Neural progenitor cell (in vitro differentiated cells): Measurements from ENCODE around the gene PXDN. TPM values are rescaled to one million over a fixed set of nuclear protein-coding genes. Genes with fewer than 3 reads are reported as not detected.

Experiments used
- DNase-seq: peaks from one replicate; pipeline ENCODE4 v3.0.0-alpha.2; 2016; ENCODE audit warnings: low spot score
- H2AFZ ChIP-seq: fragments of 200-600 bp; sonication (generic); replicated peaks from 2 replicates; pipeline ENCODE4 v1.6.1; 2016; ENCODE audit warnings: antibody characterized with exemption
- H3F3A ChIP-seq: fragments of 200-600 bp; sonication (generic); 2 replicates; pipeline ENCODE4 v1.6.1; 2016; ENCODE audit warnings: antibody characterized with exemption, low read depth
- H3K27ac ChIP-seq: fragments of 200-600 bp; sonication (generic); 2 replicates; pipeline ENCODE4 v1.5.1; 2016; ENCODE audit warnings: mild to moderate bottlenecking
- H3K27me3 ChIP-seq: fragments of 200-600 bp; sonication (generic); 2 replicates; pipeline ENCODE4 v1.6.1; 2016; ENCODE audit warnings: mild to moderate bottlenecking, moderate library complexity
- H3K36me3 ChIP-seq: fragments of 200-600 bp; sonication (generic); 2 replicates; pipeline ENCODE4 v1.5.1; 2016
- H3K4me1 ChIP-seq: fragments of 200-600 bp; sonication (generic); 2 replicates; pipeline ENCODE4 v1.6.1; 2016; ENCODE audit warnings: mixed run types
- H3K4me2 ChIP-seq: fragments of 200-600 bp; sonication (generic); 2 replicates; pipeline ENCODE4 v1.6.1; 2016
- H3K4me3 ChIP-seq: fragments of 200-600 bp; sonication (generic); 2 replicates; pipeline ENCODE4 v1.5.1; 2016
- H3K79me2 ChIP-seq: fragments of 200-600 bp; sonication (generic); 2 replicates; pipeline ENCODE4 v1.6.1; 2016; ENCODE audit warnings: low read depth
- H3K9ac ChIP-seq: fragments of 200-600 bp; sonication (generic); 2 replicates; pipeline ENCODE4 v1.6.1; 2016
- H3K9me3 ChIP-seq: fragments of 200-600 bp; sonication (generic); 2 replicates; pipeline ENCODE4 v1.5.1; 2016; ENCODE audit warnings: low read depth
- H4K20me1 ChIP-seq: fragments of 200-600 bp; sonication (generic); 2 replicates; pipeline ENCODE4 v1.6.1; 2016; ENCODE audit warnings: low read depth
- H3K27ac Mint-ChIP-seq: 3 replicates; pipeline ENCODE4 v1.8.0; 2021; ENCODE audit warnings: mixed read lengths
- H3K27me3 Mint-ChIP-seq: 2 replicates; pipeline ENCODE4 v1.8.0; 2022; ENCODE audit warnings: low read depth, mild to moderate bottlenecking, inconsistent platforms, moderate library complexity, mixed read lengths; ENCODE audit not compliant: insufficient read depth
- H3K36me3 Mint-ChIP-seq: 3 replicates; pipeline ENCODE4 v1.8.0; 2021; ENCODE audit warnings: mixed read lengths
- H3K4me1 Mint-ChIP-seq: 3 replicates; pipeline ENCODE4 v1.8.0; 2021; ENCODE audit warnings: mixed read lengths
- H3K4me3 Mint-ChIP-seq: 3 replicates; pipeline ENCODE4 v1.8.0; 2021; ENCODE audit warnings: mild to moderate bottlenecking, moderate library complexity, mixed read lengths
- H3K9me3 Mint-ChIP-seq: 3 replicates; pipeline ENCODE4 v1.8.0; 2020; ENCODE audit warnings: mixed read lengths
- CTCF ChIP-seq: fragments of 200-600 bp; sonication (generic); IDR thresholded peaks from 2 replicates; pipeline ENCODE4 v1.5.1; 2017; ENCODE audit warnings: antibody characterized with exemption, mild to moderate bottlenecking
- EZH2 ChIP-seq: fragments of 200-600 bp; sonication (generic); IDR thresholded peaks from 2 replicates; pipeline ENCODE4 v1.6.1; 2017; ENCODE audit warnings: antibody characterized with exemption, mild to moderate bottlenecking, moderate library complexity
- EZH2phosphoT487 ChIP-seq: fragments of 200-600 bp; sonication (generic); IDR thresholded peaks from 2 replicates; pipeline ENCODE4 v1.6.1; 2017; ENCODE audit warnings: antibody characterized with exemption
- total RNA-seq: library from RNA; depleted of rRNA; stranded (reverse); fragments of >200 nt; gene quantifications from 2 replicates; pipeline ENCODE4 v1.2.3, GENCODE V29; 2015; ENCODE audit warnings: low replicate concordance

PXDN gene
- total RNA-seq, 1 donor from 2014 or later: 118 TPM

- Histone ChIP-seq H3K27me3 (no peaks in the 10 kb centered on the region), H3K79me2 (no peaks in the 10 kb centered on the region), H3K27ac (no peak overlapping the region), H3K9ac (no peak overlapping the region), H2AFZ (no peak overlapping the region), H3K4me3 (no peak overlapping the region), H4K20me1 (no peaks in the 10 kb centered on the region), H3K9me3 (no peaks in the 10 kb centered on the region), H3F3A (peaks cover 5% of the 10 kb centered on the region), H3K4me2 (no peak overlapping the region), H3K36me3 (no peaks in the 10 kb centered on the region), H3K4me1 (peaks cover 10% of the 10 kb centered on the region)
- Mint-ChIP-seq H3K9me3 (no peaks in the 10 kb centered on the region), H3K4me3 (no peak overlapping the region), H3K27me3 (no peaks in the 10 kb centered on the region), H3K27ac (peak overlapping the region; percentile 47), H3K4me1 (peaks cover 18% of the 10 kb centered on the region), H3K36me3 (no peaks in the 10 kb centered on the region)
- no peak for DNase-seq
- no peak for TF ChIP-seq EZH2
- no peak for TF ChIP-seq EZH2phosphoT487
- no peak for TF ChIP-seq CTCF
Observed at GRCh38 chr2:1602278-1603010, 141.9 kb downstream of the PXDN start.

GRCh38 chr2:1601471-1602277 is 142.6 kb downstream of the PXDN start:
- peaks cover 8% of the 10 kb centered on the region for H3F3A ChIP-seq
- Mint-ChIP-seq H3K4me3 (no peak overlapping the region), H3K27ac (peak overlapping the region; percentile 47), H3K36me3 (no peaks in the 10 kb centered on the region), H3K27me3 (no peaks in the 10 kb centered on the region), H3K4me1 (peaks cover 18% of the 10 kb centered on the region), H3K9me3 (no peaks in the 10 kb centered on the region)
- H3K4me2 ChIP-seq: no peak overlapping the region
- H3K4me1 ChIP-seq: peaks cover 10% of the 10 kb centered on the region
- H3K36me3 ChIP-seq: no peaks in the 10 kb centered on the region
- H2AFZ ChIP-seq: no peak overlapping the region
- H3K9me3 ChIP-seq: no peaks in the 10 kb centered on the region
- no peaks in the 10 kb centered on the region for H3K79me2 ChIP-seq
- H3K27me3 ChIP-seq: no peaks in the 10 kb centered on the region
- H3K4me3 ChIP-seq: no peak overlapping the region
- no peak for TF ChIP-seq CTCF
- TF ChIP-seq EZH2: no peak
- TF ChIP-seq EZH2phosphoT487: no peak
- no peak for DNase-seq
- H3K27ac ChIP-seq: no peak overlapping the region
- no peaks in the 10 kb centered on the region for H4K20me1 ChIP-seq
- H3K9ac ChIP-seq: no peak overlapping the region

- no peak overlapping the region for H3K9ac ChIP-seq
- H3K4me3 ChIP-seq: no peak overlapping the region
- H3K4me1 ChIP-seq: peaks cover 10% of the 10 kb centered on the region
- Mint-ChIP-seq H3K9me3 (no peaks in the 10 kb centered on the region), H3K4me1 (peaks cover 18% of the 10 kb centered on the region), H3K27ac (peak overlapping the region; percentile 87), H3K36me3 (no peaks in the 10 kb centered on the region), H3K27me3 (no peaks in the 10 kb centered on the region), H3K4me3 (no peak overlapping the region)
- H2AFZ ChIP-seq: no peak overlapping the region
- no peaks in the 10 kb centered on the region for H3K27me3 ChIP-seq
- no peaks in the 10 kb centered on the region for H4K20me1 ChIP-seq
- no peaks in the 10 kb centered on the region for H3K9me3 ChIP-seq
- H3F3A ChIP-seq: peaks cover 8% of the 10 kb centered on the region
- no peak for TF ChIP-seq EZH2phosphoT487
- TF ChIP-seq CTCF: no peak
- TF ChIP-seq EZH2: no peak
- no peak overlapping the region for H3K27ac ChIP-seq
- no peaks in the 10 kb centered on the region for H3K36me3 ChIP-seq
- H3K79me2 ChIP-seq: no peaks in the 10 kb centered on the region
- no peak overlapping the region for H3K4me2 ChIP-seq
- DNase-seq: no peak
Observed at GRCh38 chr2:1601067-1601412, 143.3 kb downstream of the PXDN start.
